Fibroblast of gingiva (primary cell): ENCODE data around the gene CD160.
"Not testable (repeated sequence)": the region's sequence is repeated elsewhere in the genome, so short reads cannot be mapped to it uniquely, and the experiment has no call there.

Experiments used
- DNase-seq: peaks from one replicate; pipeline ENCODE4 v3.0.0-alpha.2; 2011; ENCODE audit warnings: low read depth

The CD160 gene

DNA sequence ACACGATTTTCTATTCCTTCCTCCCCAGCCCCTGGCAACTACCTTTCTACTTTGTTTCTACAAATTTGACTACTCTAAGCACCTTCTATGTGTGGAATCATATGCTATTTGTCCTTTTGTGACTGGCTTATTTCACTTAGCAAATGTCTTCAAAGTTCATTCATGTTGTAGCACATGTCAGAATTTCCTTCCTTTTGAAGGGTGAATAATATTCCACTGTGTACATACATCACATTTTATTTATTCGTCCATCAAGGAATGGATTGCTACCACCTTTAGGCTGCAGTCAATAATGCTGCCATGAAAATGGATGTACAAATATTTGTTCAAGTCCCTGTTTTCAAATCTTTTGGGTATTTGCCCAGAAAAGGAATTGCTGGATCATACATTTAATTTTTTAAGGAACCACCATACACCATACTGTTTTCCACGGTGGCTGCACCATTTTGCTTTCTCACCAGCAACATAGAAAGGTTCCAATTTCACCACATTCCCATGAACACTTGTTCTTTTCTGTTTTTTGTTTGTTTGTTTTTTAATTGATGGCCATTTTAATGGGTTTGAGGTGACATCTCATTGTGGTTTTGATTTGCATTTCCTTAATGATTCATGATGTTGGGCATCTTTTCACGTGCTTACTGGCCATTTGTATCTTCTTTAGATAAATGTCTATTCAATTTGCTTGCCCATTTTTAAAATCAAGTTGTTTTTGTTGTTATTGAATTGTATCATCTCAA is 8.8 kb upstream of the CD160 start:
- DNase-seq, result no peak

DNA sequence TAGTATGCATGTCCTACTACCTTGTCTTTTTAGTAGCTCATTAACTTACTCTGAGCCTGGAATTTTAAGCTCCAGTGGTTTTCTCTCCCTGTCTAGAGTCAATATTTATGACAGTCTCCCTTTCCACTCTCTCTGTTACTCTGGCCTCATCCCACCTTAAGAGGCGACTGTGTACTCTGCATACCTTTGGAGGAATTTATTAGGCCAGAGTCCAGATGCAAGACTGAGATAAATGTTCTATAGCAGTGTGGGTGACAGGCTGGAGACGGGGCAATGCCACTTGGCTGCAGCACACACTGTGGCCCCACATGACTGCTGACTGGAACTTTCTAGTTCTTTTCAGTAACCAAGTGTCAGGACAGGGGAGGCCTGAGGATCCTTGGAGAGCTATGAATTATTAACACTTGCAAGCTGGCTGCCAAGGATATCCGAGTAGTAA is 8.1 kb upstream of the CD160 start:
- DNase-seq, result no peak

DNA sequence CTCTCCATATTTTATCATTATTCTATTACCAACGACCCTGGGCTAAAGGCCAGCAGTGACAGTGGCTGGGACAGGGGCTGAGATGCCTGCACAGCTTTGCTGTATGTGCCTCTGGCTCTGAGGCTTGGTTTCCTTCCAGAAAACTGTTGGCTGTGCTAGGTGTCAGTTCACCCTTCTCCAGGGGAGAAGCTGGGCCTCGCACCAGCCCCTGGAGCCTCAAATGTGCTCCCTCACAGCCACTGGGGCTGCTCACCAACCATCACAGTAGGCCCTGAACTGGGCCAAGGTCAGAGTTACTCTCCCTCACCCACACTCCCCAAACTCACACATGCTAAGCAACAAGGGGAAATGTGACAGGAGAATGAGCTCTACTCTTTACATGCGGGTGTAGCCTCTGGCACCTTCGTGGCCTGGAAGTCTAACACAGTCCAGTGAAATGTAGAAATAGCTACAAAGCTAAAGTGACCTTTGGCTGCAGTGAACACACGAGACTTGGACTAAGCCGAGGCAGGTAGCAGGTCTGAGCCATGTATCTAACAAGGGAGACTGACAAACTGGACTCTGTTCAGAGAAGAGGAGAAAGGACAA is 4.7 kb upstream of the CD160 start:
- no peak for DNase-seq

DNA sequence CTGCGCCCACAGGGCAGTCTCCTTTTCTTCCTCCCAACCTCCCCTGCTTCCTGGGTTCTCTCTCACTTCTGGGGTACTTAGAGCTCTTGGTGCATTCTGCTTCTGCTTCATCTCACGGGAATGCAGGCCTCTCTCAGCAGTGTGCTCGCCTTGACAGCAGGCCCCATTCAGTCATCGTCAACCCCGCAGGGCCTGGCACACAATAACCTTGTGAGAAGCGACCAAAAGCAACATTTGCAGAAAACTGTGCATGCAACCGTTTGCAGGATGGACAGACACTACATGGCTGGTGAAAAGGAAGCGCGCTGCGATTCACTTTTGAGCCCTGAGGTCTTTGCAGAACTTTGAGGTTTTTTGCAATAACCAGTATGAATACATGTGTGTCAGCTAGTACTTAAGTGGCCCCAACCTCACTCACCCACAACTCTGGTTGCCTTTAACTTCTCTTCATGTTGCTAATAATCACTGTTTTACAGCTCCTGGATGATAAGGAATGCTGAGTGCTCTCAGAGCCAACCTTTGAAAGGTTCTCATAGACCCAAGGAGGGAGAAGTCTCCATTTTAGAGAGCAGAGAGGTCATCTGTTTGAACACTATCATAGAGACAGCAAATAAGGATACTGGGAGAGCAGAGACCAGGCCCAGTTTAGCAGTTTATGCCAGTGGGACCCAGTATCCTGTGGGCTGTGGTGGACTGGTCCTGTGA is 2.5 kb upstream of the CD160 start:
- no peak for DNase-seq

DNA sequence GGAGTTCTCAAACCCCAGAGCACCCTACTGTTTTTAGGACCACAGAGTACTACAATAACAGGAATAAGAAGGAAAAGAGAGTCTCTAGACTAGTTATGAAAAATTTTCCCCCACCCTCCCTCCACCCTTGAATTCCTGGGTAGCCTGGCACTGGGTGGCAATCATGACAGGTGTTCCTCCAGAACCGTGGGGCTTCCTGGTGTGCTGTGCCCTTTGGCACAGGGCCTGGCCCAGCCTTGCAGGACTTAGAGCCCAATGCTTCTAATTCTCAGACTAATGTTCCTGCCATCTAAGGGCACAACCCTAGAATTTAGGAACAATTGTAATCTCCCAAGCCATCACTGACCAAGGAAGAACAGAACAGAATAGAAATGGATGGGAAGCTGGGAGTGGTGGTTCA is 1.5 kb upstream of the CD160 start:
- no peak for DNase-seq

DNA sequence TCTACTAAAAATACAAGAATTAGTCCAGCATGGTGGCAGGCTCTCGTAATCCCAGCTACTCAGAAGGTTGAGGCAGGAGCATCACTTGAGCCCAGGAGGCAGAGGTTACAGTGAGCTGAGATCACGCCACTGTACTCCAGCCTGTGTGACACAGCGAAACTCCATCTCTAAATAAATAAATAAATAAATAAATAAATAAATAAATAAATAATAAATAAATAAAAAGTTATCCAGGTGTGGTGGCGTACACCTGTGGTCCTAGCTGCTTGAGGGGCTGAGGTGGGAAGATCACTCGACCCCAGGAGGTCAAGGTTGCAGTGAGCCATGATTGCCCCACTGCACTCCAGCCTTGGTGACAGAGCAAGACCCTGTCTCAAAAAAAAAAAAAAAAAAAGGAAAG is 834 bp upstream of the CD160 start:
- not testable (repeated sequence) for DNase-seq

DNA sequence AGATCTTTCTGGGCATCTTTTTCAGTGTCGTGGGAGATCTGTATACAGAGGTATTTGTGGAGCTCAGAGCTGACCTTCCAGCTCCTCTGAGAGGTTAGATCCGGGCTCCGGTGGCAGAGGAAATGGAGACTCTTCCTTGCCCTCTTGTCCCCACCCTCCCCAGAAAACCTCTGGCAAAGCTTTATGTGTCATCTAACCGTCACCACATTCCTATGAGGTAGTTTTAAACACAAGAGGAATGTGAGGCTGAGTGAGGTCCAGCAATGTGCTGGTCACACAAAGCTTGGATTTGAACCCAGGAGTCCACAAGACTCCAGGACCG is 1.2 kb downstream of the CD160 start:
- peak; percentile 62 for DNase-seq

DNA sequence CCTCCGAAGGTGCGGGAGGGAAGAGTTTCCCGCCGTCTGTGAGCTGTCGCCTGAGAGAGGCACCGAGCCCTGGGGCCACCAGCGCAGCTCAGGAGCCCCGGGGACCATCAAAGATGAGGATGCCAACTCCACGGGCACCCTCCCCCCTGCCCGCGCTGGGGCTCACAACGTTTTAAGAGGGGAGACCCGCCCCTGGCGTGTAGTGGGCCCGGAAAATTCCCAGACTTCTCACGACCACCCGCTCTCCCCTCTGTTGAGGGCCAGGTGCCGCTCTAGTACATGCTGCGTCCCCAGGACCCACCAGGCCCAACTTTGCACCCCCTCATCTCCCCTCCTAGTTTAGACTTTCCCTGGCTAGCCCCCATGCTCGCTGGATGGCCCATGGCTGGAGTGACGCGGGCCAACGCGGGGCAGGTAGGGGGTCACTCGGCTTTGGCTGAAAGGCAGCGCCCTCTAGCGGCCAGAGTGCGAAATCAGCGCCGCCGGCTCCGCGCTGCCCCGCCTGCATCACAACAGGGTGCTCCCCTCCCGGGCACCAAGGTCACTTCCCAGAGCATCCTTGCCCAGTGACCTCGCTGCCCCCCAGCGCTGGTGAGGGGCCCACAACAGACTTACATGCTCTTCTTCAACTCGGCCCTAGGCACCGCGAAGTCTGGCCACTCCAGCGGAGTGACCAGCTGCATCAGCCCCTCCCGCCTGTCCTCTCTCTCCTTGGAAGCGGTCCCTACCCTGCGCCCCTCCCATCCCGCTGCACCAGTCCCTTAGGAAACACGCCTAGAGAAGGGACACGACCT is 1.8 kb downstream of the CD160 start:
- DNase-seq, result peak; percentile 41

DNA sequence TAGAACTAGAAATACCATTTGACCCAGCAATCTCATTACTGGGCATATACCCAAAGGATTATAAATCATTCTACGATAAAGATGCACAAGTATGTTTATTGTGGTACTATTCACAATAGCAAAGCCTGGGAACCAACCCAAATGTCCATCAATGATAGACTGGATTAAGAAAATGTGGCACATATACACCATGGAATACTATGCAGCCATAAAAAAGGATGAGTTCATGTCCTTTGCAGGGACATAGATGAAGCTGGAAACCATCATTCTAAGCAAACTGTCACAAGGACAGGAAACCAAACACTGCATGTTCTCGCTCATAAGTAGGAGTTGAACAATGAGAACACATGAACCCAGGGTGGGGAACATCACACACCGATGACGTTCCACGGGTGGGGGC is 6.9 kb downstream of the CD160 start:
- not testable (repeated sequence) for DNase-seq

DNA sequence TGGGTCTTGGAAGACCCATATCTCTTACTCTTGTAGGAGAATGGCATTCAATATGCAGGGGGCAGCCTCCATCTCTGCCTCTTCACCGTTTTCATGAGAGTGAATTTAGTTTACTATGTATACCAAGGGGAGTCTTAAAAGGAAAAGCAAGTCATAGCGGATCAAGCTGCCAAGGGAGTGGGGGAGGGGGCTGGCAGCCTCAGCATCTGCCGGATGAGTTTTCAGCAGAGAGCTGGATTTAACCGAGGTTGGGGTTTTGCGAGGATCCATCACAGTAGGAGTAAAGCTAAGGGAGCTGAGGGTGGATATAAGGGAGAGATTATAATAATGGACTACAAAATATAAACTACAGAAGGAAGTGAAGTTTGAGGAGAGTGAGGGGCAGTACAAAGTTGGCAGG is 9.9 kb downstream of the CD160 start:
- DNase-seq, result no peak

DNA sequence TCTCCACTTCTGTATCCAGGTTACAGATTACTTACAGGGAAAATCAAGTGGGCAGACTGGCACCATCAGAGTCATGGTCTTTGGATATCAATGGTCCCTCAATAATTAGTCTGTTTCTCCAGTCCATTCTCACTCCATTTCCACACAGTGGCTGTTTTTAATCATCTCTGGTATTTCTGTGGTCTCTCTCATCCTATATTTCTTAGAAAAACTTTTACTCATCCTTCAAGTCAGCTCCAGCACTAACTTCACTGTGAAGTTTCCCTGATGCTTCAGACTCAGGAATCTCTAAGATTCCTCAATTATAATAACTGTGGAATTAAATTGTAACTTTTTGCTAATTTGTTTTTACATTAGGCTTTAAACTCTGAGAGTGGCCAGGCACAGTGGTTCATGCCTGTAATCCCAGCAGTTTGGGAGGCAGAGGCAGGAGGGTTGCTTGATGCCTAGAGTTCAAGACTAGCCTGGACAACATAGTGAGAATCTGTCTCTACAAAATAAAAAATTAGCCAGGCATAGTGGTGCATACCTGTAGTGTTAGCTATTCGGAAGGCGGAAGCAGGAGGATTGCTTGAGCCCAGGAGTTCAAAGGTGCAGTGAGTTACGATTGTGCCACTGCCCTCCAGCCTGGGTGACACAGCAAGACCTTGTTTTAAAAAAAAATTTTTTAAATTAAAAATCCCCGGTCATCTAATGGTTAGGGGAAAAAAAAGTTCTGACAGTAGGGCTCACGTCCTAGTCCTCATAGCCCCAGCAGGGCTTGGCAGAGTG is 10.6 kb downstream of the CD160 start:
- DNase-seq, result peak; percentile 30

DNA sequence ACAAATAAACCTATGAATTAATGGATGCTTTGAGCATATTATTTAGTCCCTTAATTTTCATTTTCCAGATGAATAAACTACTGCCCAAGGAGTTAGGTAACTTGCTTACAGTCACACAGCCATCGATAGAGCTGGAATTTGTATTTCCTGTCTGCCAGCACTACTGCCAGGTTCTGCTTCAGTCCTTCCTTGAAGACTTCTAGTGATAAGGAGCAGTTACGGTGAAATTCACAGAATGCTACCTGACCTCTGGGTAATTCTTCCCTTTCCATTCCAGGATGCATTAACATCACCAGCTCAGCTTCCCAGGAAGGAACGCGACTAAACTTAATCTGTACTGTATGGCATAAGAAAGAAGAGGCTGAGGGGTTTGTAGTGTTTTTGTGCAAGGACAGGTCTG is 11.2 kb downstream of the CD160 start:
- DNase-seq, result no peak

DNA sequence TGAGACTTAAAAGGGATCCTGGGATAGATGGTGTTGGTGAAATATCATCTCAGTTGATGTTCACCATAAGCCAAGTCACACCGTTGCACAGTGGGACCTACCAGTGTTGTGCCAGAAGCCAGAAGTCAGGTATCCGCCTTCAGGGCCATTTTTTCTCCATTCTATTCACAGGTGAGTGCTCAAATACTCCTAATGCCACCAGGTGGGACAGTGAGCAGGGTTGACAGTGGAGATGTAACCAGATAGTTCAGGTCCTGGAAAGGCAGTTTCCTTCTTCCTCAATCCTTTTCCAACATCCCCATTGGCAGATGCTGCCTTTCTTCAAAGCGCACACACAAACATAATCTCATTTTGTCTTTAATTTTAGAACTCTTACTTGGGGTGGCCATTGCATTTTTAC is 11.6 kb downstream of the CD160 start:
- no peak for DNase-seq

DNA sequence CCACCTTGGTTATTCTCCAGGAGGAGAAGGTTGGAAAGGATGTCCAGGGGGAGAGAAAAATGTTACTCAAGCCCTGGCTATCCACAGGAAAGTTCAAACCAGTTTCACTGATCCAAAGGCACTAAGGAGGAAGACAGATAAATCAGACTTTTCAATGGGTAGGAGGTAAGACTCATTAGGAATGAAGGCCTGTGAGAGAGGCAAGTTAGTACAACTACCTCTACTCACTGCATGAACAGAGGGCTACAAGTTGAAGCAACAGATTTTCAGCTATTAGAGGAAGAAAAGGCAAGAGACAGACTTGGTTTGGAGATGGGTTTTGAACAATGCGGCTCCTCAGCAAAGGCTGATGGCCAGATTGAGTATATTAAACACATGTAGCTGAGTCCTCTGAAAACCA is 16.9 kb downstream of the CD160 start:
- DNase-seq, result no peak

DNA sequence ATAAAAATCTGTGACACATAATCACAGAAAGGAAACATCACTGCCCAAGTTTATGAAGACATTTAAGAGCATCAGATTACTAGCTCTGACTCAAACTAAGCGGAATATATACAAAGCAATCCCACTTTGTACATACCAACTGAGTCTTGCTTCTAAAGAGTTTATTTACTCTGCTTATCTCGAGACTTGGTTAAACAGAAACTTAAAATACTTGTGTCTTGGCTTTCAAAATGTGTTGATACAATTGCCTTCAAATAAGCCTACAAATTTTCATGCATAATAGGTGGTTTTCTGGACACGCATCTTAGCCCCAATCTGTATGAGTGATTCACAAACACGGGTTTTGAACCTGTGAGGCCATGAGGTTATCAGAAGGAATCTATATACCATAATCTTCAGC is 21.0 kb downstream of the CD160 start:
- DNase-seq, result peak; percentile 81

DNA sequence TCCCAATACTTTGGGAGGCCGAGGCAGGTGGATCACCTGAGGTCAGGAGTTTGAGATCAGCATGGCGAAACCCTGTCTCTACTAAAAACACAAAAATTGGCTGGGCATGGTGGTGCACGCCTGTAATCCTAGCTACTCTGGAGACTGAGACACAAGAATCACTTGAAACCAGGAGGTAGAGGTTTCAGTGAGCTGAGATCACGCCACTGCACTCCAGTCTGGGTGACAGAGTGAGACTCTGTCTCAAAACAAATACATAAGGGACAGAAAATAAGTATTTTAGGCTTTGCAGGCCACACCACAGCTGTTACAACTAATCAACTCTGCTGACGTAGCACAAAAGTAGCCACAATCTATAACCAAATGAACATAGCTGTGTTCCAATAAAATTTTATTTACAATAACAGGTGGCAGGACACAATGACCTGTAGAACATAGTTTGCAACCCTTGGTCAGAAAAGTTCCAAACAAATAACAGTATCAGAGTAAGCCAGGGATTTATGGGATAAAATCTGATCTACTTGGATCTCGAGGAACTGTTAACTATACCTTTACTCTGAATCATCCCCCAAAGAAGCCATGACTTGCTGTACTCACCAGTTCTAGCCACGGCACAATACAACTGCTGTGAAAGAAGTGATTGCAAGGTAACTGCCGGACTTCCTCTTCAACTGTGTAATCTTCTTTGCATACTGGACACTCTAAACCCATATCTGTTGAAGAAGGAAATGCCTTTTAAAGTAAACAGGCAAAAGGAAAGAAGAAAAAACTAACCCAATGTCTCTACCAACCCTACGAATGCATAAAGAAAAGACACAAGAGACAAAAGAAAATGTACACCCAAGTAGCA is 28.3 kb downstream of the CD160 start:
- DNase-seq, result no peak

DNA sequence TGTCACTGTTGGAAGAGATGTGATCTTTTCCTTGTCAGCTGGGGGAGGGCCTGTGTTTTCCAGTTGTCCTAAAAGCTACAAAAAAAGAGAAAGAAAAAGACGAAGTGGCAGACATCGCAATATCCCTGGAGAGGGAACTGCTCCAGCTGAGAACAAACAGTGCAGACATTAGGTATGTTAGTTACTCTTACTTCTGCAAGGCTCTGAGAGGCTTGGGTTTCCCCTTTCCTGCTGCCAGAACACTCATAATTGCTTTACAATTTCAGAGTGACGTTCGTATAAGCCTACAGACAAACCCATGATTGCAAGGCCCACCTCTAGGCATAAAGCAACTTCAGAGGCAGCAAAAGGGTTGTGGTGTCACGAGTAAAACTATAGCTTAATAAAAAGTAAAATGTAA is 31.1 kb downstream of the CD160 start:
- peak; percentile 49 for DNase-seq

DNA sequence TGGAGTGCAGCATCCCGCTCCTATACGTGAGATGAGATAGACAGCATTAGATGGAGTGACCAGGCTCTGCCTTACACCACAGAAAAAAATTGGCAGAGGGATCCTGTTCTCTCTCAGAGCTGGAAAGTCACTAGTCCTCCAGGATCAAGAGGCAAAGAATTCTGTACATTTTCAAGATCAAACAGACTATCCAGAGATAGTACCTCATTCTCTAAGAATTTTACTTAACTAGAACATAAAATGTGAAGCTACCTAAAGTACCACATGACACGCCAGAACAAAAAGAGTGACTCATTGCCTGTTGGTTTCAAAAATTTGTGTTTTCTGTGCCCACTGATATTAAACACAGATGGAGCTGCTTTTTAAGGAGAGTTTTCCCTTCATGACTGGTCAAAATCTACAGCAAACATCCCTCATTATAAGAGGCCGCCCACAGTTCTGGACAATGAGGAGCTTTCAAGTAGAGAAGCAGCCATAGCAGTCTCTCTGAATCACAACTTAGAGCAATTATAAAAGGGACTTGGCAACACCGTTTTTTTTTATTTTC is 32.3 kb downstream of the CD160 start:
- DNase-seq, result peak; percentile 96

DNA sequence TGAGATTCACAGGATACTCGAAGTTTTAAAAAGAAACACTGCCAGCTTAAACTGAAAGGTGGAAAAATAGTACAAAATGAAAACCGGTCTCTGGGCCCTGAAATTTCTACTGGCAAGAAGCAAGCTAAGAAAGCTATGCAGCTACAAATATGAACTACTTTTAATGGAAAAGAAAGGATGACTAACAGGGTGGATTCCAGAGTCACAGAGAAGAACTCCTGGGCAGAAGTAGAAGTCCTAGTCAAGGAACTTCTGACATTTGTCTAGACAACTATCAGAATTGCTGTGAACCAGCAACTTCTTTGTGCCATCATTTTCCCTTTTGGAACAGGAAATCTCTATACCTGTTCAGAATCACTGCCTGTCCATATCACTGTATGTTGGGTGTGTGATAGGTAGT is 38.1 kb downstream of the CD160 start:
- DNase-seq, result no peak

DNA sequence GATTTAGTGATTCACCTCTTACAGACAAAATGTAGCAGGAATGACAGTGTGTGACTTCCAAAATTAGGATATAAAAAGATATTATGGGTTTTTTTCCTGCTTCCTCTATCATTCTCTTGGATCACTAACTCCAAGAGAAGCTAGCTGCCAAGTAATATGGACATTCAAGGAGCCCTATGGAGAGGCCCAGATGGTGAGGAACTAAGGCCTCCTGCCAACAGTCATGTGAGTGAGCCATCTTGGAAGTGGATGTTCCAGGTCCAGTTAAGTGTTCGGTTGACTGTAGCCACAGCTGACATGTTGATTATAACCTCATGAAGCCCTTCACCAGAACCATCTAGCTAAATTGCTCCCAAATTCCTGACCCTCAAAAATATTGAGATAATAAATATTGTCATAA is 38.8 kb downstream of the CD160 start:
- DNase-seq, result no peak

DNA sequence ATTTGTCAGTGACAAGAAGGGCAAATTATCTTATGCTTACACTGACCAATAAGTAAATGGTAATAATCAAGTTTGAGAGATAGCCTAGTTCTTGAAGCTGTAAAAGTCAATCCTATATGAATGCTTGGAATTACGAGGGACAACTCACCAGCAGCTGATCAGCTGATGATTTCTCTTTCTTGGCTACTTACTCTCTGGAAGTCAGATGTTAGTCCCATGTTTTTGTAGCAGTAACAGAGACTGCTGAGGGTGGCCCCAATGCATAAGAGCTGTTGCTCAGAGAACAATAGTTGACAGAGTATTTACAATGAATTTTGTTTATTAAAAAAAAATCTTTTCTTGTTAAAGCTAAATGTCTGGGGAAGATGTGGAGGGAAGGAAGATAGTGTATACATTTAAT is 39.3 kb downstream of the CD160 start:
- DNase-seq, result no peak
